Neural cell (in vitro differentiated cells): Measurements from ENCODE around the gene MYRF.

Experiments used
- EP300 ChIP-seq: fragments of 450-650 bp; conservative IDR thresholded peaks from 2 replicates; pipeline ENCODE4 v1.6.1; 2014; ENCODE audit warnings: antibody characterized with exemption, mild to moderate bottlenecking, moderate library complexity; ENCODE audit not compliant: poor library complexity, severe bottlenecking
- RAD21 ChIP-seq: fragments of 450-650 bp; conservative IDR thresholded peaks from 2 replicates; pipeline ENCODE4 v1.6.1; 2014; ENCODE audit warnings: antibody characterized with exemption, mild to moderate bottlenecking, moderate library complexity
- TF ChIP-seq, protein P1 (sequence below): fragments of 450-650 bp; IDR thresholded peaks from 2 replicates; pipeline ENCODE4 v1.5.1; 2014; ENCODE audit warnings: antibody characterized with exemption, mild to moderate bottlenecking, moderate library complexity; ENCODE audit not compliant: poor library complexity, severe bottlenecking

DNA sequence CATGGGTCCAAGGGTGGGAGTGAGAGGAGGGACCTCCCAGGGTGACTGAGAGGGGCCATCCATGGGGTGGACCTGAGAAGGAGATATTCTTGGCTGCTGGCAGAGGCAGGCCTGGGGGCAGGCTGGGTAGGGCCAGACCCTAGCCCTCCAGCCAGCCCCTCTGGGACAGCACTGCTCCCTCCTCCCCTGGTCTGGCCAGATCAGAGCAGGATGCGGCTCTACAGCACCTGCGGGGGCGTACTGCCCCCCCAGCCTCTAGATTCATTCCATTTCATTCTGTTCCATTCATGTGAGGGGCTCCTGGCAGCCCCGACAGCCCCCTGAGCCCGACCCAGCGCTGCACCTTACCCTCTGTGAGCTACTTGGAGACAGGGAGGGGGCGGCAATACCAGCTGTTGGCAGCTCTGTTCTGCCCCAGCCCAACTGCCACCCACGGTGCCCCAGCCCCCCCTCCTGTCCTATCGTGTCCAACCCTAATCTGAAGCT lies 34.3 kb upstream of the MYRF start:
- TF ChIP-seq RAD21, result no peak
- TF ChIP-seq, protein P1, sequence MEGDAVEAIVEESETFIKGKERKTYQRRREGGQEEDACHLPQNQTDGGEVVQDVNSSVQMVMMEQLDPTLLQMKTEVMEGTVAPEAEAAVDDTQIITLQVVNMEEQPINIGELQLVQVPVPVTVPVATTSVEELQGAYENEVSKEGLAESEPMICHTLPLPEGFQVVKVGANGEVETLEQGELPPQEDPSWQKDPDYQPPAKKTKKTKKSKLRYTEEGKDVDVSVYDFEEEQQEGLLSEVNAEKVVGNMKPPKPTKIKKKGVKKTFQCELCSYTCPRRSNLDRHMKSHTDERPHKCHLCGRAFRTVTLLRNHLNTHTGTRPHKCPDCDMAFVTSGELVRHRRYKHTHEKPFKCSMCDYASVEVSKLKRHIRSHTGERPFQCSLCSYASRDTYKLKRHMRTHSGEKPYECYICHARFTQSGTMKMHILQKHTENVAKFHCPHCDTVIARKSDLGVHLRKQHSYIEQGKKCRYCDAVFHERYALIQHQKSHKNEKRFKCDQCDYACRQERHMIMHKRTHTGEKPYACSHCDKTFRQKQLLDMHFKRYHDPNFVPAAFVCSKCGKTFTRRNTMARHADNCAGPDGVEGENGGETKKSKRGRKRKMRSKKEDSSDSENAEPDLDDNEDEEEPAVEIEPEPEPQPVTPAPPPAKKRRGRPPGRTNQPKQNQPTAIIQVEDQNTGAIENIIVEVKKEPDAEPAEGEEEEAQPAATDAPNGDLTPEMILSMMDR, result no peak
- no peak for TF ChIP-seq EP300
